H1 (cell line): ENCODE measurements around the gene ZNF283.

Experiments used
- CEBPB ChIP-seq: IDR thresholded peaks from 2 replicates; pipeline ENCODE4 v1.6.1; 2012; ENCODE audit warnings: low read depth, low read length
- CHD2 ChIP-seq: IDR thresholded peaks from 2 replicates; pipeline ENCODE4 v1.6.1; 2012; ENCODE audit warnings: low read length, improper control_type of control experiment
- EZH2 ChIP-seq: fragments of 200-600 bp; sonication (generic); IDR thresholded peaks from 2 replicates; pipeline ENCODE4 v1.7.1; 2012; ENCODE audit warnings: low read depth, mild to moderate bottlenecking, moderate library complexity, low read length, inconsistent platforms; ENCODE audit not compliant: severe bottlenecking
- JUN ChIP-seq: IDR thresholded peaks from 2 replicates; pipeline ENCODE4 v1.6.1; 2011; ENCODE audit warnings: low read depth, mild to moderate bottlenecking, improper control_type of control experiment, low read length
- POLR2A ChIP-seq, 2 experiments: IDR thresholded peaks; 1 replicate in 1 of 2; 2 replicates in 1 of 2; pipeline ENCODE4 v1.6.1; 2011; ENCODE audit warnings: low read depth in 2 of 2, low read length in 2 of 2, mild to moderate bottlenecking in 2 of 2; ENCODE audit errors: control extremely low read depth in 1 of 2
- POLR2AphosphoS5 ChIP-seq: IDR thresholded peaks from 2 replicates; pipeline ENCODE4 v1.6.1; 2011; ENCODE audit warnings: low read depth, low read length
- RAD21 ChIP-seq, 2 experiments: IDR thresholded peaks in 1 of 2; conservative IDR thresholded peaks in 1 of 2; 2 replicates each; pipeline ENCODE4 v1.6.1; 2011; ENCODE audit warnings: low read depth in 2 of 2, low read length in 2 of 2, improper control_type of control experiment in 1 of 2, inconsistent platforms in 1 of 2, mild to moderate bottlenecking in 1 of 2, moderate library complexity in 1 of 2
- RFX5 ChIP-seq: IDR thresholded peaks from 2 replicates; pipeline ENCODE4 v1.6.1; 2011; ENCODE audit warnings: low read depth, low read length, improper control_type of control experiment, borderline replicate concordance
- RNF2 ChIP-seq: fragments of 200-900, 300-1000 bp; sonication (generic); IDR thresholded peaks from 2 replicates; pipeline ENCODE4 v1.7.1; 2016; ENCODE audit warnings: borderline replicate concordance, low read depth, mild to moderate bottlenecking, antibody characterized with exemption, low read length; ENCODE audit not compliant: poor library complexity, severe bottlenecking; ENCODE audit errors: missing control alignments
- SIN3A ChIP-seq, 2 experiments: IDR thresholded peaks in 1 of 2; conservative IDR thresholded peaks in 1 of 2; 2 replicates each; pipeline ENCODE4 v1.6.1; 2011 to 2012; ENCODE audit warnings: low read length in 2 of 2, improper control_type of control experiment in 1 of 2, low read depth in 1 of 2, mild to moderate bottlenecking in 1 of 2
- TF ChIP-seq, protein P1 (sequence below), 3 experiments: IDR thresholded peaks; 1 replicate in 2 of 3; 2 replicates in 1 of 3; pipeline versions ENCODE4 v1.5.1 to v1.6.1; 2011; ENCODE audit warnings: low read length in 3 of 3, mild to moderate bottlenecking in 3 of 3, inconsistent platforms in 2 of 3, low read depth in 1 of 3, moderate library complexity in 1 of 3; ENCODE audit not compliant: insufficient read depth in 1 of 3; ENCODE audit errors: control extremely low read depth in 1 of 3
- TF ChIP-seq, protein P2 (sequence below): IDR thresholded peaks from 2 replicates; pipeline ENCODE4 v1.6.1; 2011; ENCODE audit warnings: low read depth, mild to moderate bottlenecking, low read length; ENCODE audit not compliant: insufficient read depth
- TF ChIP-seq, protein P3 (sequence below): IDR thresholded peaks from 2 replicates; pipeline ENCODE4 v1.6.1; 2011; ENCODE audit warnings: low read length, improper control_type of control experiment
- TF ChIP-seq, protein P4 (sequence below): IDR thresholded peaks from 2 replicates; pipeline ENCODE4 v1.6.1; 2012; ENCODE audit warnings: inconsistent platforms

DNA sequence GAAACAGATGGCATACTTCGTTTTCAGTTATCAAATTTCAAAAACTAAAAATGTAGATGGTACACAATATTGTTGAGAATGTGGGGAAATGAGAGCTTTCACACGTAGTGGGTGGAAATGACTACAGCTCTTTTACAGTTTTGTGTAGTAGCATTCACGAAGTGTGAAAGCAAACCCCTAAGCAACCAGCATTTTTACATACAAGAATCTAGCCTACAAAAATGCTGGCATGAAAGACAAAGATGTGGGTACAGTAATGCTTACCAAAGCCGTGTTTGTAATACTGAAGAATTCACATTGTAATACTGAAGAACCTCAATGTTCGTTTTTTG, 6.3 kb upstream of the ZNF283 start:
- TF ChIP-seq, protein P1, sequence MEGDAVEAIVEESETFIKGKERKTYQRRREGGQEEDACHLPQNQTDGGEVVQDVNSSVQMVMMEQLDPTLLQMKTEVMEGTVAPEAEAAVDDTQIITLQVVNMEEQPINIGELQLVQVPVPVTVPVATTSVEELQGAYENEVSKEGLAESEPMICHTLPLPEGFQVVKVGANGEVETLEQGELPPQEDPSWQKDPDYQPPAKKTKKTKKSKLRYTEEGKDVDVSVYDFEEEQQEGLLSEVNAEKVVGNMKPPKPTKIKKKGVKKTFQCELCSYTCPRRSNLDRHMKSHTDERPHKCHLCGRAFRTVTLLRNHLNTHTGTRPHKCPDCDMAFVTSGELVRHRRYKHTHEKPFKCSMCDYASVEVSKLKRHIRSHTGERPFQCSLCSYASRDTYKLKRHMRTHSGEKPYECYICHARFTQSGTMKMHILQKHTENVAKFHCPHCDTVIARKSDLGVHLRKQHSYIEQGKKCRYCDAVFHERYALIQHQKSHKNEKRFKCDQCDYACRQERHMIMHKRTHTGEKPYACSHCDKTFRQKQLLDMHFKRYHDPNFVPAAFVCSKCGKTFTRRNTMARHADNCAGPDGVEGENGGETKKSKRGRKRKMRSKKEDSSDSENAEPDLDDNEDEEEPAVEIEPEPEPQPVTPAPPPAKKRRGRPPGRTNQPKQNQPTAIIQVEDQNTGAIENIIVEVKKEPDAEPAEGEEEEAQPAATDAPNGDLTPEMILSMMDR (IDR thresholded peaks at IDR 0.05; ENCODE audit: control extremely low read depth in 1 of 3, insufficient read depth in 1 of 3, low read depth in 1 of 3, low read length in 3 of 3) = no peak
- TF ChIP-seq, protein P2, sequence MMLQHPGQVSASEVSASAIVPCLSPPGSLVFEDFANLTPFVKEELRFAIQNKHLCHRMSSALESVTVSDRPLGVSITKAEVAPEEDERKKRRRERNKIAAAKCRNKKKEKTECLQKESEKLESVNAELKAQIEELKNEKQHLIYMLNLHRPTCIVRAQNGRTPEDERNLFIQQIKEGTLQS = no peak
- TF ChIP-seq EZH2 (no peak), JUN (no peak), POLR2A (IDR thresholded peaks at IDR 0.05; ENCODE audit: control extremely low read depth in 1 of 2, low read depth in 2 of 2, low read length in 2 of 2) (no peak), SIN3A (conservative IDR thresholded peaks at IDR 0.05 in 1 of 2, IDR thresholded peaks at IDR 0.05 in 1 of 2; ENCODE audit: low read depth in 1 of 2, low read length in 2 of 2) (no peak), RAD21 (IDR thresholded peaks at IDR 0.05 in 1 of 2, conservative IDR thresholded peaks at IDR 0.05 in 1 of 2; ENCODE audit: low read depth in 2 of 2, low read length in 2 of 2) (no peak), RNF2 (no peak), CEBPB (no peak), RFX5 (no peak), CHD2 (no peak), POLR2AphosphoS5 (no peak)
- TF ChIP-seq, protein P3, sequence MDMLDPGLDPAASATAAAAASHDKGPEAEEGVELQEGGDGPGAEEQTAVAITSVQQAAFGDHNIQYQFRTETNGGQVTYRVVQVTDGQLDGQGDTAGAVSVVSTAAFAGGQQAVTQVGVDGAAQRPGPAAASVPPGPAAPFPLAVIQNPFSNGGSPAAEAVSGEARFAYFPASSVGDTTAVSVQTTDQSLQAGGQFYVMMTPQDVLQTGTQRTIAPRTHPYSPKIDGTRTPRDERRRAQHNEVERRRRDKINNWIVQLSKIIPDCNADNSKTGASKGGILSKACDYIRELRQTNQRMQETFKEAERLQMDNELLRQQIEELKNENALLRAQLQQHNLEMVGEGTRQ = no peak
- TF ChIP-seq, protein P4, sequence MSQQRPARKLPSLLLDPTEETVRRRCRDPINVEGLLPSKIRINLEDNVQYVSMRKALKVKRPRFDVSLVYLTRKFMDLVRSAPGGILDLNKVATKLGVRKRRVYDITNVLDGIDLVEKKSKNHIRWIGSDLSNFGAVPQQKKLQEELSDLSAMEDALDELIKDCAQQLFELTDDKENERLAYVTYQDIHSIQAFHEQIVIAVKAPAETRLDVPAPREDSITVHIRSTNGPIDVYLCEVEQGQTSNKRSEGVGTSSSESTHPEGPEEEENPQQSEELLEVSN = no peak
